SU-DHL-6 (cell line): Measurements from ENCODE around the gene USP6.

Experiments
- EZH2phosphoT487 ChIP-seq: fragments of 200-600 bp; sonication (generic), shearing (Covaris generic); conservative IDR thresholded peaks from 2 replicates; pipeline ENCODE4 v1.6.1; 2018; ENCODE audit warnings: mild to moderate bottlenecking, antibody characterized with exemption, low read length, moderate library complexity, mixed read lengths
- TF ChIP-seq, protein P1 (sequence below): fragments of 200-600 bp; sonication (generic); IDR thresholded peaks from one replicate; pipeline ENCODE4 v1.5.1; 2017; ENCODE audit warnings: antibody characterized with exemption, mild to moderate bottlenecking, low read length, moderate library complexity; ENCODE audit not compliant: insufficient read depth, poor library complexity, severe bottlenecking

DNA sequence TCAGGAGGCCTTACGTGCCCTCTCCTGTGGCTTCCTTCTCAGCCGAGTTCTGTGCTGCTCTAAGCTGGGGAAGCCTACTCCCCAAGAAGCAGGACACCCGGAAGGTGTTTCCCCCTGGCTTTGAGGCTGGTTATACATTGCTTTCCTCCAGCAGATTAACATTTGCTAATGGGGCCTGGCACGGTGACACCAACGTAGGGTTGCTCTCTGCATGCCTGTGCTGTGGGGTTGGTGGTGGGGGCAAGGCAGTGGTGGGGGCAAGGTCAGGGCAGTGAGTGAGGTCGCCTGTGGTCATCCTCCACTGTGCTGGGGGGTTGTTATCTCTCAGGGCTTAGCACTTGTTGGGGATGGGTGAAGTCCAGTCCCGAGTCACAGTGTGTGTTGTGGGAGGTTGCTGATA, 4.2 kb downstream of the USP6 start:
- TF ChIP-seq EZH2phosphoT487, result no peak
- TF ChIP-seq, protein P1, sequence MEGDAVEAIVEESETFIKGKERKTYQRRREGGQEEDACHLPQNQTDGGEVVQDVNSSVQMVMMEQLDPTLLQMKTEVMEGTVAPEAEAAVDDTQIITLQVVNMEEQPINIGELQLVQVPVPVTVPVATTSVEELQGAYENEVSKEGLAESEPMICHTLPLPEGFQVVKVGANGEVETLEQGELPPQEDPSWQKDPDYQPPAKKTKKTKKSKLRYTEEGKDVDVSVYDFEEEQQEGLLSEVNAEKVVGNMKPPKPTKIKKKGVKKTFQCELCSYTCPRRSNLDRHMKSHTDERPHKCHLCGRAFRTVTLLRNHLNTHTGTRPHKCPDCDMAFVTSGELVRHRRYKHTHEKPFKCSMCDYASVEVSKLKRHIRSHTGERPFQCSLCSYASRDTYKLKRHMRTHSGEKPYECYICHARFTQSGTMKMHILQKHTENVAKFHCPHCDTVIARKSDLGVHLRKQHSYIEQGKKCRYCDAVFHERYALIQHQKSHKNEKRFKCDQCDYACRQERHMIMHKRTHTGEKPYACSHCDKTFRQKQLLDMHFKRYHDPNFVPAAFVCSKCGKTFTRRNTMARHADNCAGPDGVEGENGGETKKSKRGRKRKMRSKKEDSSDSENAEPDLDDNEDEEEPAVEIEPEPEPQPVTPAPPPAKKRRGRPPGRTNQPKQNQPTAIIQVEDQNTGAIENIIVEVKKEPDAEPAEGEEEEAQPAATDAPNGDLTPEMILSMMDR, result no peak
